ENCODE measurements around the gene DPM3.

GRCh38 chr1:155127967-155128754 is 12.2 kb downstream of the DPM3 start:
- TF ChIP-seq, protein P1, sequence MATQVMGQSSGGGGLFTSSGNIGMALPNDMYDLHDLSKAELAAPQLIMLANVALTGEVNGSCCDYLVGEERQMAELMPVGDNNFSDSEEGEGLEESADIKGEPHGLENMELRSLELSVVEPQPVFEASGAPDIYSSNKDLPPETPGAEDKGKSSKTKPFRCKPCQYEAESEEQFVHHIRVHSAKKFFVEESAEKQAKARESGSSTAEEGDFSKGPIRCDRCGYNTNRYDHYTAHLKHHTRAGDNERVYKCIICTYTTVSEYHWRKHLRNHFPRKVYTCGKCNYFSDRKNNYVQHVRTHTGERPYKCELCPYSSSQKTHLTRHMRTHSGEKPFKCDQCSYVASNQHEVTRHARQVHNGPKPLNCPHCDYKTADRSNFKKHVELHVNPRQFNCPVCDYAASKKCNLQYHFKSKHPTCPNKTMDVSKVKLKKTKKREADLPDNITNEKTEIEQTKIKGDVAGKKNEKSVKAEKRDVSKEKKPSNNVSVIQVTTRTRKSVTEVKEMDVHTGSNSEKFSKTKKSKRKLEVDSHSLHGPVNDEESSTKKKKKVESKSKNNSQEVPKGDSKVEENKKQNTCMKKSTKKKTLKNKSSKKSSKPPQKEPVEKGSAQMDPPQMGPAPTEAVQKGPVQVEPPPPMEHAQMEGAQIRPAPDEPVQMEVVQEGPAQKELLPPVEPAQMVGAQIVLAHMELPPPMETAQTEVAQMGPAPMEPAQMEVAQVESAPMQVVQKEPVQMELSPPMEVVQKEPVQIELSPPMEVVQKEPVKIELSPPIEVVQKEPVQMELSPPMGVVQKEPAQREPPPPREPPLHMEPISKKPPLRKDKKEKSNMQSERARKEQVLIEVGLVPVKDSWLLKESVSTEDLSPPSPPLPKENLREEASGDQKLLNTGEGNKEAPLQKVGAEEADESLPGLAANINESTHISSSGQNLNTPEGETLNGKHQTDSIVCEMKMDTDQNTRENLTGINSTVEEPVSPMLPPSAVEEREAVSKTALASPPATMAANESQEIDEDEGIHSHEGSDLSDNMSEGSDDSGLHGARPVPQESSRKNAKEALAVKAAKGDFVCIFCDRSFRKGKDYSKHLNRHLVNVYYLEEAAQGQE (tag by site-specific recombination; IDR thresholded peaks at IDR 0.05) = no peak
- TF ChIP-seq, protein P2, sequence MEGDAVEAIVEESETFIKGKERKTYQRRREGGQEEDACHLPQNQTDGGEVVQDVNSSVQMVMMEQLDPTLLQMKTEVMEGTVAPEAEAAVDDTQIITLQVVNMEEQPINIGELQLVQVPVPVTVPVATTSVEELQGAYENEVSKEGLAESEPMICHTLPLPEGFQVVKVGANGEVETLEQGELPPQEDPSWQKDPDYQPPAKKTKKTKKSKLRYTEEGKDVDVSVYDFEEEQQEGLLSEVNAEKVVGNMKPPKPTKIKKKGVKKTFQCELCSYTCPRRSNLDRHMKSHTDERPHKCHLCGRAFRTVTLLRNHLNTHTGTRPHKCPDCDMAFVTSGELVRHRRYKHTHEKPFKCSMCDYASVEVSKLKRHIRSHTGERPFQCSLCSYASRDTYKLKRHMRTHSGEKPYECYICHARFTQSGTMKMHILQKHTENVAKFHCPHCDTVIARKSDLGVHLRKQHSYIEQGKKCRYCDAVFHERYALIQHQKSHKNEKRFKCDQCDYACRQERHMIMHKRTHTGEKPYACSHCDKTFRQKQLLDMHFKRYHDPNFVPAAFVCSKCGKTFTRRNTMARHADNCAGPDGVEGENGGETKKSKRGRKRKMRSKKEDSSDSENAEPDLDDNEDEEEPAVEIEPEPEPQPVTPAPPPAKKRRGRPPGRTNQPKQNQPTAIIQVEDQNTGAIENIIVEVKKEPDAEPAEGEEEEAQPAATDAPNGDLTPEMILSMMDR (tag by site-specific recombination; IDR thresholded peaks at IDR 0.05) = no peak
- TF ChIP-seq ZNF791 (tag by site-specific recombination; IDR thresholded peaks at IDR 0.05) (no peak), OSR2 (tag by site-specific recombination; IDR thresholded peaks at IDR 0.05) (no peak), EGR2 (tag by site-specific recombination; IDR thresholded peaks at IDR 0.05; ENCODE audit: low read depth) (no peak), ZNF423 (tag by site-specific recombination; IDR thresholded peaks at IDR 0.05) (no peak), ZBTB20 (tag by site-specific recombination; IDR thresholded peaks at IDR 0.05) (no peak), ZEB2 (tag by site-specific recombination; IDR thresholded peaks at IDR 0.05) (no peak)
